ENCODE data around the gene PAOX.

- no peak for TF ChIP-seq CREB1 (IDR thresholded peaks at IDR 0.05; ENCODE audit: low read depth)
- TF ChIP-seq YY1 (IDR thresholded peaks at IDR 0.05; ENCODE audit: low read depth) = no peak
- no peak for TF ChIP-seq RAD21 (IDR thresholded peaks at IDR 0.05; ENCODE audit: low read depth)
- no peak for TF ChIP-seq TCF12 (IDR thresholded peaks at IDR 0.05; ENCODE audit: low read depth)
Measured at GRCh38 chr10:133353202-133353959, 25.7 kb upstream of the PAOX start.

All from Ishikawa (cell line).